HepG2 (cell line): ENCODE data around the gene TOPBP1. TPM values are rescaled to one million over a fixed set of nuclear protein-coding genes. Genes with fewer than 3 reads are reported as not detected.

ENCODE experiments used
- LCORL ChIP-seq, 2 experiments: fragments of 450-650 bp in 1 of 2; sonication (generic) in 1 of 2; formaldehyde crosslinking in 1 of 2; IDR thresholded peaks; 2 replicates each; pipeline versions ENCODE4 v1.5.0 to v1.6.1; 2017 to 2020; ENCODE audit warnings: antibody characterized with exemption in 1 of 2, missing genetic modification reagents in 1 of 2
- MEIS1 ChIP-seq: sonication (generic); formaldehyde crosslinking; IDR thresholded peaks from 2 replicates; pipeline ENCODE4 v1.9.0; 2021; ENCODE audit warnings: mild to moderate bottlenecking, missing genetic modification reagents, moderate library complexity, borderline replicate concordance
- MTF1 ChIP-seq: sonication (generic); formaldehyde crosslinking; IDR thresholded peaks from 2 replicates; pipeline ENCODE4 v1.5.0; 2020; ENCODE audit warnings: missing genetic modification reagents
- NFE2L1 ChIP-seq: sonication (generic); formaldehyde crosslinking; IDR thresholded peaks from 2 replicates; pipeline ENCODE4 v1.4.0; 2020; ENCODE audit warnings: missing genetic modification reagents, mild to moderate bottlenecking, borderline replicate concordance
- RBAK ChIP-seq: sonication (generic); formaldehyde crosslinking; IDR thresholded peaks from 2 replicates; pipeline ENCODE4 v1.5.1; 2020; ENCODE audit warnings: mild to moderate bottlenecking, missing genetic modification reagents
- RORA ChIP-seq: sonication (generic); formaldehyde crosslinking; IDR thresholded peaks from 2 replicates; pipeline ENCODE4 v1.5.0; 2020; ENCODE audit warnings: mild to moderate bottlenecking, missing genetic modification reagents, moderate library complexity
- SATB2 ChIP-seq: sonication (generic); formaldehyde crosslinking; IDR thresholded peaks from 2 replicates; pipeline ENCODE4 v1.5.0; 2020; ENCODE audit warnings: missing genetic modification reagents
- SIX4 ChIP-seq: sonication (generic); formaldehyde crosslinking; IDR thresholded peaks from 2 replicates; pipeline ENCODE4 v1.4.0; 2020; ENCODE audit warnings: missing genetic modification reagents
- TEAD2 ChIP-seq: sonication (generic); formaldehyde crosslinking; IDR thresholded peaks from 2 replicates; pipeline ENCODE4 v1.9.0; 2021; ENCODE audit warnings: missing genetic modification reagents
- ZBTB8A ChIP-seq: sonication (generic); formaldehyde crosslinking; IDR thresholded peaks from 2 replicates; pipeline ENCODE4 v1.4.0; 2020; ENCODE audit warnings: mild to moderate bottlenecking, low read depth, missing genetic modification reagents, borderline replicate concordance
- ZFAT ChIP-seq: sonication (generic); formaldehyde crosslinking; conservative IDR thresholded peaks from 2 replicates; pipeline ENCODE4 v1.8.1; 2023; ENCODE audit warnings: missing genetic modification reagents, inconsistent platforms
- ZNF296 ChIP-seq: sonication (generic); formaldehyde crosslinking; conservative IDR thresholded peaks from 2 replicates; pipeline ENCODE4 v1.5.0; 2020; ENCODE audit warnings: mild to moderate bottlenecking, missing genetic modification reagents
- ZNF335 ChIP-seq: sonication (generic); formaldehyde crosslinking; IDR thresholded peaks from 2 replicates; pipeline ENCODE4 v1.4.0; 2020; ENCODE audit warnings: missing genetic modification reagents
- ZNF343 ChIP-seq: sonication (generic); formaldehyde crosslinking; IDR thresholded peaks from 2 replicates; pipeline ENCODE4 v1.4.0; 2020; ENCODE audit warnings: mild to moderate bottlenecking, missing genetic modification reagents
- ZNF460 ChIP-seq: sonication (generic); formaldehyde crosslinking; IDR thresholded peaks from 2 replicates; pipeline ENCODE4 v1.5.1; 2020; ENCODE audit warnings: missing genetic modification reagents, mild to moderate bottlenecking, borderline replicate concordance
- ZNF543 ChIP-seq: sonication (generic); formaldehyde crosslinking; IDR thresholded peaks from 2 replicates; pipeline ENCODE4 v1.4.0; 2020; ENCODE audit warnings: mild to moderate bottlenecking, missing genetic modification reagents
- ZNF724P ChIP-seq: sonication (generic); formaldehyde crosslinking; IDR thresholded peaks from 2 replicates; pipeline ENCODE4 v1.8.0; 2022; ENCODE audit warnings: missing genetic modification reagents, borderline replicate concordance
- ZNF766 ChIP-seq: sonication (generic); formaldehyde crosslinking; IDR thresholded peaks from 2 replicates; pipeline ENCODE4 v1.5.0; 2020; ENCODE audit warnings: missing genetic modification reagents, borderline replicate concordance
- ZNF878 ChIP-seq: sonication (generic); formaldehyde crosslinking; IDR thresholded peaks from 2 replicates; pipeline ENCODE4 v1.8.1; 2023; ENCODE audit warnings: mild to moderate bottlenecking, missing genetic modification reagents, moderate library complexity
- ZNF883 ChIP-seq: sonication (generic); formaldehyde crosslinking; IDR thresholded peaks from 2 replicates; pipeline ENCODE4 v1.5.1; 2020; ENCODE audit warnings: mild to moderate bottlenecking, missing genetic modification reagents; ENCODE audit errors: not compliant biosample characterization
- polyA plus RNA-seq, 8 experiments: library from polyadenylated mRNA; depleted of rRNA in 3 of 8; stranded (reverse) in 7 of 8; unstranded in 1 of 8; fragments of >200 nt; fragmentation: Illumina TruSeq in 4 of 8; extraction: Trizol in 4 of 8; gene quantifications; 2 replicates each; pipeline versions ENCODE4 v1.2.1 to v1.2.3, GENCODE V29; 2011 to 2016; ENCODE audit warnings: low read depth in 4 of 8, missing spikeins in 1 of 8, mixed read lengths in 1 of 8; ENCODE audit not compliant: insufficient read depth in 1 of 8
- total RNA-seq, 5 experiments: library from RNA; depleted of rRNA; stranded (reverse); fragments of >200 nt; fragmentation: Illumina TruSeq; extraction: Trizol; gene quantifications; 2 replicates each; pipeline ENCODE4 v1.2.3, GENCODE V29; 2016; ENCODE audit warnings: low read depth in 1 of 5
- TF ChIP-seq, protein P1 (sequence below): sonication (generic); formaldehyde crosslinking; IDR thresholded peaks from 2 replicates; pipeline ENCODE4 v1.4.0; 2020; ENCODE audit warnings: missing genetic modification reagents, low read depth, mild to moderate bottlenecking, borderline replicate concordance
- TF ChIP-seq, protein P2 (sequence below): sonication (generic); formaldehyde crosslinking; IDR thresholded peaks from 2 replicates; pipeline ENCODE4 v1.9.0; 2022; ENCODE audit warnings: low read depth, missing genetic modification reagents

TOPBP1 gene
- total and polyA plus RNA-seq, 2 of the 13 experiments (the other 11 are each of a cell fraction or from before 2014, with no cell fraction given): 24.3 to 42.9 TPM

DNA sequence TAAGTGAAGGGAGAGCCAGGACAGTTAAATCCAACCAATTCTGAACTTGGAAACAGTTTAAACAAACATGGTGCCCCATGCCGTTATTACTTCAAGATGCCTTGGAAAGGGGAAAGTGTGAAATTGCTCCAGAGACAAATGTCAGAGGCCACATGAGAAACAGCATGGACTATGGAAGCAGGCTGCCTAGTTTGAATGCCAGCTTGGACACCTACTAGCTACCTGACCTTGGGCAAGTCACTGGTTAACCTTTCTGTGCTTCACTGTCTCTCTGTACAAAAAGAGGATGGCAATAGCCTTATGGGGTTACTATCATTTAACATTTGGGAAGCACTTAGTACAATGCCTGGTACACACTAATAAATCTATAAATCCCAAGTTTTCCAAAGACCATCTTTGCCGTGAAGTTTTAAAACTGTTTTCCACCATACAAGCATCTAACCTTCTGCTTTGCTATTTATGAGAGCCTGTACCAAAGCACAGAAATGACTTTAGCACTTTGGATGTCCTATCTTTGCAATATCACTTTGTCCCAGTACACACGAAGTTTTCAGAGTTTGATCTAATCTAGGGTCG, 8.3 kb upstream of the TOPBP1 start (continued):
- no peak for TF ChIP-seq ZNF543 (CRISPR knock-in tag)
- no peak for TF ChIP-seq MEIS1
- no peak for TF ChIP-seq ZNF724P (CRISPR knock-in tag)
- TF ChIP-seq ZBTB8A: no peak
- TF ChIP-seq ZNF878 (CRISPR knock-in tag): no peak
- no peak for TF ChIP-seq ZFAT (CRISPR knock-in tag)
- no peak for TF ChIP-seq MTF1 (CRISPR knock-in tag)
- no peak for TF ChIP-seq ZNF766
- no peak for TF ChIP-seq ZNF883
- TF ChIP-seq ZNF335 (CRISPR knock-in tag): 0 out of 2 replicates have a peak, but pooled peaks have one; percentile 47
- TF ChIP-seq ZNF460 (CRISPR knock-in tag): no peak
- no peak for TF ChIP-seq ZNF343
- TF ChIP-seq SATB2 (CRISPR knock-in tag): no peak
- TF ChIP-seq ZNF296 (CRISPR knock-in tag): no peak
- TF ChIP-seq, protein P1, sequence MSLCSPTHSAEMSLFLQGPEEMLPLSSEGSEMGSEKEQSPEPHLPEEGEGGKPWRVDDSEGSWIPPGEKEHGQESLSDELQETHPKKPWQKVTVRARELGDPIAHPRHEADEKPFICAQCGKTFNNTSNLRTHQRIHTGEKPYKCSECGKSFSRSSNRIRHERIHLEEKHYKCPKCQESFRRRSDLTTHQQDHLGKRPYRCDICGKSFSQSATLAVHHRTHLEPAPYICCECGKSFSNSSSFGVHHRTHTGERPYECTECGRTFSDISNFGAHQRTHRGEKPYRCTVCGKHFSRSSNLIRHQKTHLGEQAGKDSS: no peak
- TF ChIP-seq RORA (CRISPR knock-in tag): no peak
- TF ChIP-seq NFE2L1: no peak
- no peak for TF ChIP-seq SIX4 (CRISPR knock-in tag)
- TF ChIP-seq, protein P2, sequence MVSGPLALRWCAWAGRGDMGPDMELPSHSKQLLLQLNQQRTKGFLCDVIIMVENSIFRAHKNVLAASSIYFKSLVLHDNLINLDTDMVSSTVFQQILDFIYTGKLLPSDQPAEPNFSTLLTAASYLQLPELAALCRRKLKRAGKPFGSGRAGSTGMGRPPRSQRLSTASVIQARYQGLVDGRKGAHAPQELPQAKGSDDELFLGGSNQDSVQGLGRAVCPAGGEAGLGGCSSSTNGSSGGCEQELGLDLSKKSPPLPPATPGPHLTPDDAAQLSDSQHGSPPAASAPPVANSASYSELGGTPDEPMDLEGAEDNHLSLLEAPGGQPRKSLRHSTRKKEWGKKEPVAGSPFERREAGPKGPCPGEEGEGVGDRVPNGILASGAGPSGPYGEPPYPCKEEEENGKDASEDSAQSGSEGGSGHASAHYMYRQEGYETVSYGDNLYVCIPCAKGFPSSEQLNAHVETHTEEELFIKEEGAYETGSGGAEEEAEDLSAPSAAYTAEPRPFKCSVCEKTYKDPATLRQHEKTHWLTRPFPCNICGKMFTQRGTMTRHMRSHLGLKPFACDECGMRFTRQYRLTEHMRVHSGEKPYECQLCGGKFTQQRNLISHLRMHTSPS (CRISPR knock-in tag): 0 out of 2 replicates have a peak, but pooled peaks have one; percentile 12
- no peak for TF ChIP-seq TEAD2 (CRISPR knock-in tag)
- no peak for TF ChIP-seq LCORL (IDR thresholded peaks at IDR 0.05)
- no peak for TF ChIP-seq LCORL (CRISPR knock-in tag; IDR thresholded peaks at IDR 0.05)
- TF ChIP-seq RBAK (CRISPR knock-in tag): no peak
- TF ChIP-seq, all 625 proteins: peak for 45
